HG03558 (cell line): ENCODE data around the gene TCEA3.

Experiments
- ATAC-seq: cut with Tn5 transposase; IDR thresholded peaks from one replicate; pipeline ENCODE4 v1.9.1; 2021; ENCODE audit warnings: moderate number of reproducible peaks; ENCODE audit not compliant: unreplicated experiment; ENCODE audit errors: extremely low read depth

Gene TCEA3

DNA sequence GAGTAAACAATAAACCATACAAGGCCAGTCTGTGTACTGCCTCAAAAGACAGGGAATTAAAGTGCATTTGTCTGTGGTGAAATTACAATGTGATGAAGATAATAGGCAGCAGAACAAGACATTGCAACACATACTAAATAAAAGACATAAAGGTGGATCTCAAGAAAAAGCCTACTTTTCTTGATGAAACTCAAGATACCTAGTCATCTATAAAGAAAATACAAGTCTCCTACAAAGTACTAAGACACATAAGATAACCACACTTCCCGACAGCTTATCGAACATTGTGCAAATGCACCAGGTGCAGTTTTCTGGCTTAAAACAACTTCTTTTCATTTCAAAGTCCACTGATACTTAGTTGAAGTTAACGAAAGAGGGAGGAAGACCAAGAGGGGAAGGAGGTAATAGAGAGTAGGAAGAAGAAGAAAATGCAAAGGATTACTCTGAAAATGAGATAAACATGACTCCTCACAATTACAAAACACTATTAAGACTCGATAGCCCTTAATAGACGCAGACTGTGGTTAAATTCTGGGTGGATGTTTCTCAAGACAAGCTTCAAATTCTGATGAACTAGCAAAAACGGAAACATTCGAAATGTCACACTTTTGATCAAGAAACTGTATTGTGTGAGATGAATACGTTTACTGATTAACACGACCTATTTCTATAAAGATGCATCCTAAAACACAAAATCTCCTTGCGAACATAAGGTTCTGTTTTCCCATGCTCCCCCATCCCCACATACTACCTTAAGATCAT lies 82.4 kb downstream of the TCEA3 start:
- ATAC-seq: no peak

DNA sequence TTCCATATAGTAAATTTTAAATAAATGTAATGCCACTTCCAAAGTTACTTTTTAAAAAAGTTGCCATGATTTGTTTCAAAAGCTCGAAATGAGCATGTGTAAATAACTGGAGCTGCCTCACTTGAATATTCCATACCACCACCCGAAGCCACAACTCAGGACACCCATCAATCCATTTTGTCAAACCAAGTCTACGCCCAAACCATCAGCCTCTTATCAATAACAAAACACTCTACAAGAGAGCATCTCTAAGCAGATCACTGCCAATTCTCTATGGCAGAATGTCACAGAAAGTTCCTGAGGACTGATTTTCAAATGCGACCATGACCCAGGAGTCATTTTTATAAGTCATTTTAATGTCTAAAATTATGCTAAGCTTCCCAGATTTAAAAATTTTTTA lies 84.9 kb downstream of the TCEA3 start:
- ATAC-seq: no peak

DNA sequence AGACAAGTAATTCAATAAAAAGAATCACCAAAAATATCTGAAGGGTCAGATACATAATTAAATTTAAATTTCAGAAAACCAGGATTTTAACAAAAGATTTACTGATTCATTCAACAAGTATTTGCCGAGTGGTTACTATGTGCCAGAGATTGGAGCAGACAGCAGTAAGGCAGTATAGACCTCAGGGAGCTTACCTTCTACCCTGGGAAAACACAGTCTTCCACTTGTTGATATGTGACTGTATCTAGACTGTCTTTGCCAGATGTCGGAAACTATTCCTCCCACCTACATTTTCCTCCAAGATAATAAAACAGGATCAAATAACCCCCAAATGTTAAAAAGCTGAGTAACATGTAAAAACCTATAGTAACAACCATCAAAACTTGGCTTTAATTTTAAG lies 86.7 kb downstream of the TCEA3 start:
- no peak for ATAC-seq

DNA sequence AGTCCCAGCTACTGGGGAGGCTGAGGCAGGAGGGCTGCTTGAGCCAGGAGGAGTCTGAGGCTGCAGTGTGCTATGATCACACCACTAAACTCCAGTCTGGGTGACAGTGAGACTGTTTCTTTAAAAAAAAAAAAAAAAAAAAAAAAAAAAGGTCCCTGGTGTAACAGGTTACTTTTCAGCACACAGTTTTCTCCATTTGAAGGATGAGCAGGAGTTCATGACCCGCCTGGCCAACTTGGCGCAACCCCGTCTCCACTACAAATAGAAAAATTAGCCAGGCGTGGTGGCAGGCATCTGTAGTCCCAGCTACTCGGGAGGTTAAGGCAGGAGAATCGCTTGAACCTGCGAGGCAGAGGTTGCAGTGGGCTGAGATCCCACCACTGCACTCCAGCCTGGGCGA lies 92.8 kb downstream of the TCEA3 start:
- ATAC-seq: no peak
